ENCODE data around the gene PAX5. TPM values are rescaled to one million over a fixed set of nuclear protein-coding genes. Genes with fewer than 3 reads are reported as not detected.

PAX5 gene
- total RNA-seq, 1 experiment from 2014 or later = not detected

DNA sequence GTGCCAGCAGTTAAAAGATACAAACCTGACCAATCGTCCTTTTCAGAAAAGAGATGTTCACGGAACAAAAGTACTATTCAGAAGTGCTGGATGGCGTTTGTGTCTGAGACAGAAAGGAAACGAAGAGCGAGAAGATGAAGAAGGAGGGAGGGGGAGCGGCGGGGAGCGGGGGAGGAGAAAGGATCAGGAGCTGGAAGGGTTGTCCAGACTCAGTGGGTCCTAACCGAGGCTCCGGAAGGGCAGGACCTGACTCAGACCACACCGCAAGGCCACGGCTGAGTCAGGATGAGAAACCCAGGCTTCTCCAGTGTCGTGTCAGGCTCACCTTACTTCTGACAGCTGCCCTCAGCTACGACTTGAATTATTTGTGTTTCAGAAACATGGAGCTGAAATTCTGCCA lies 46.2 kb downstream of the PAX5 start:
- DNase-seq (ENCODE audit: low read depth) = peak; percentile 43

- no peak for DNase-seq (ENCODE audit: low read depth)
Observed at GRCh38 chr9:36987409-36987808, 46.7 kb downstream of the PAX5 start.

DNA sequence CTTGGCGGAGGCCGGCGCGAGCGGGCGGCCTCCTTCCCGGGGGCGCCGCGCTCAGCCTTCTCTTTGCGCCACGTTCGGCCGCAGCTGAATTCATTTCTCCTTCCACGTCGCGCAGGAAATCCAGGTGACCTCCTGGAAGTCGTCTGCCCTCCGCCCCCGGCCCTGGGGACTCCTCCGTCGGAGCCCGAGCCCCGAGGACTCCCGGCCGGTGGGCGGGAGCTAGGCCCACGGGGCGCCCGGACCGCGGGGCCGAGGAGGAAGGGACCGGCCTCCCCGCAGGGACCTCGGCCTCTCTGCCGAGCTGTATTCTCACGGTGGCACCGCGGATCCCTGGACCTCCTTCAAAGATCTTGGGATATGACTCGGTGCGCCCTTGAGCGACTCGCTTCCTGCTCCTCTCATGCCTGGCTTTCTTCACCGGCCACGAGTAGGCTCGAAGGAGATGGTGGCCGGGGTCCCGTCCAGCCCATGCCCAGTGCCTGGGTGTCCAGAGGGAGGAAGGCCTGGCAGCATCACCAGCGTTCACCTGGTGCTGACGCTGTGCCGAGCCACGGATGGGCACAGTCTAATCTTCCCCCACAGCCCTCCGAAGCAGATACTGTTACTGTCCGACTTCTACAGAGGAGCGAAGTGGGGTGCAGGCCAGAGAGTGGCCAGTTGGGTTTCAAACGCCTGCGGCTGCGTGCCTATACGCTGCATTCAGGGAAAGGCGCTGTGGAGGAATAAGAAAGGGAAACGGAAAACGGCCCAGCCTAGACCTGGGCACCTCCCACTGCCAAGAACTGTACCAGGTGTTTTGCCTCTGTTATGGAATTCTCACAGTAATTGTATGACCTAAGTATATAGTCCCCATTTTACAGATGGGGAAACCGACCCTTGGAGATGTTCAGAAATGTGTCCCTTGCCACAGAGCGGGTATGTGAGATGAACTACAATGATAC lies 47.3 kb downstream of the PAX5 start:
- DNase-seq (ENCODE audit: low read depth) = no peak

- no peak for DNase-seq (ENCODE audit: low read depth)
Observed at GRCh38 chr9:36985769-36986467, 48.1 kb downstream of the PAX5 start.

- DNase-seq (ENCODE audit: low read depth) = no peak
Observed at GRCh38 chr9:36985061-36985768, 48.9 kb downstream of the PAX5 start.

- no peak for DNase-seq (ENCODE audit: low read depth)
Observed at GRCh38 chr9:36980148-36980974, 53.7 kb downstream of the PAX5 start.

DNA sequence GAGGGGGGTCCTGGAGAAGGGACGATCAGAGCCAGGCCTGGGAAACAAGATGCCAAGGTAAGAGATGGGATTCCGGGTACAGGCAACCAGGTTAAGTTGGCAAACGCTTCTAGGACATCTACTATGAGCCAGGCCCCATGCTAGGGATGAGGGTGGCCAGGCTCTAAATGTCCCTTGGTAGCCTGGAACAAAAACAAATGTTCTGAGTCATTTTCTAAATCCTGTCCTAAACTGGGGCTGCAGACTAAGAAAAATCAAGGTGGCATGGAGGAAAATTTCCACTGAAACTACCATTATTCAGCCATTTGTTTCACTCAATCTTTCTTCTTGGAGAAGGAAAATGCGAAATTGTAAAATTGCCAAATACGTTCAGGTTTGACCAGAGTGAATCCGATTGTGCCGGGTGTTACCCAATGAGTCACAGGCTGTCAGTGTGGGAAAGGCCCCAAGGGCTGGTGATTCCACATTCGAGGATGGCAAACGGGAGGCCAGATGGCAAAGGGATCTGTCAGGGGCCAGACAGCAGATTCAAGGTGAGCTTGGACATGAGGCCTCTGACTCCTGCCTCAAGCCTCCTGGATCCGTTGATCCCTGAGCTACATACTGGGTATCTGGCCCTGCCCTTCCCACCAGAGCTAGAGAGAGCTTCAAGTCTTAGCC lies 57.6 kb downstream of the PAX5 start:
- DNase-seq (ENCODE audit: low read depth) = peak; percentile 53

DNA sequence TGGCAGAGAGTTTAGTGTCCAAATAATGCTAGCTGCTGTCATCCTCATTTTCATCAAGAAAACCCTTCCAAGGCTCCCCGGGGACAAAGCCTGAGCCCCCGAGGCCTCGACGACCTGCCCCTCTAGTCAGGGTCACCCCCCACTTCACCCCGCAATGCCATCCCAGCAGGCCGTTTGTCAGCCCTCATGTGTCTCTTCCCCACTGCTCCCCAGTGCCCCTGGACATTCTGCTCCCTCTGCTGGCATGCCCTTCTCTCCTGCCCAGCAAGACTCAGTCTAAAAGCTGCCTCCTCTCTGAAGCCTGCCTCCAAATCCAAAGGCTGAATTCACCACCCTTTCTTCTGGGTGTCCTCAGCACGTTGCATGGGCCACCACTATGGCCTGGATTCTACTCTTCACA lies 59.3 kb downstream of the PAX5 start:
- DNase-seq (ENCODE audit: low read depth) = no peak

GRCh38 chr9:36971935-36972488 lies 62.1 kb downstream of the PAX5 start:
- no peak for DNase-seq (ENCODE audit: low read depth)

GRCh38 chr9:36970007-36970888 lies 63.8 kb downstream of the PAX5 start:
- DNase-seq (ENCODE audit: low read depth) = peak; percentile 15

GRCh38 chr9:36969216-36969771 lies 64.8 kb downstream of the PAX5 start:
- no peak for DNase-seq (ENCODE audit: low read depth)

DNA sequence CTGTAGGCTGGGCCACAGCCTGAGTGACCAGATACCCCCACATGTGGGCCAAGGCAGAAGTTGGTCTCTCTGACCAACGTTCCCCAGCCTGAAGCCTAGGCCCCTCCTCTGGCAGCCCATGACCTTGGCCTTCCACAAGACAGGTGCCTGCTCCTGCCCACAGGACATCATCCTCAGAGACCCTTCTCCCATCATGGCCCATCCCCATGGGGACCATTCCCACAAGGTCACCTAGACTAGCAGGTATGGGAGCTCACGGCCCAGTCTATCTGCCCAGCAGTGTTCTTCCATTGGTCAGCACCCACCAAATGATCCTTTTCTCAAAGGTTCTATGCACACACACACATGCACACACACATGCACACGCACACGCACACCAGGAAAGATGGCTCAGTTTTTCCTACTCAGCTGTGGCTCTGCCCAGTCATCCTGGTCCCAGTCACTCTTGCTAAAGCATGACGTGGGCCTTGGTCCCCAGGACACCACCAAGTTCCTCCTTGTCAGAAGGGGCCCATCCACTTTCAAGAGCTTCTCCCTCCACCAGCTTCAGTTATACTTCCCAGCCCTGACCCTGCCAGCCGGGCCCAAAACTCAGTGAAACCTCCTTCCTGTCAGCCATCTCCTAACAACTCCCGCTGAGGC lies 65.4 kb downstream of the PAX5 start:
- DNase-seq (ENCODE audit: low read depth) = no peak

- DNase-seq (ENCODE audit: low read depth) = no peak
Observed at GRCh38 chr9:36967997-36968396, 66.1 kb downstream of the PAX5 start.

- no peak for DNase-seq (ENCODE audit: low read depth)
Observed at GRCh38 chr9:36966371-36967097, 67.5 kb downstream of the PAX5 start.

GRCh38 chr9:36964791-36965190 lies 69.3 kb downstream of the PAX5 start:
- DNase-seq (ENCODE audit: low read depth) = no peak

DNA sequence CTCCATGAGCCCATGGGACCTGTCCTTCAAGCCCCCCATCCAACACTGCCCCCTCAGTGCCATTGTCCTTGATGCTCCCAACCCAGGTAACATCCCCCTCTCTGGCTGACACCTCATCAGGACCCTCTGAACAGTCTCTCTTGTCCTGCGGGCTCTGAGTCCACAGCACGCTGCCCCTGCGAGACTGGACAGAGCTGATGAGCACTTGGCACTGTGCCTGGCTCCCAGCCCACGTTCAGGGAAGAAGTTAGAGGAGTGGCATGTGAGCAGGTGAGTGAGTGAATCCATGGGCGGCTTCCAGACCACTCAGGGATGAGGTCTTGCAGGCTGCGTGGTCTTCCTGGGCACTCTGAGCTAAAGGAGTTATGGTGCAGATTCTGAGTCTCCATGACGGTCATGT lies 70.7 kb downstream of the PAX5 start:
- DNase-seq (ENCODE audit: low read depth) = no peak

DNA sequence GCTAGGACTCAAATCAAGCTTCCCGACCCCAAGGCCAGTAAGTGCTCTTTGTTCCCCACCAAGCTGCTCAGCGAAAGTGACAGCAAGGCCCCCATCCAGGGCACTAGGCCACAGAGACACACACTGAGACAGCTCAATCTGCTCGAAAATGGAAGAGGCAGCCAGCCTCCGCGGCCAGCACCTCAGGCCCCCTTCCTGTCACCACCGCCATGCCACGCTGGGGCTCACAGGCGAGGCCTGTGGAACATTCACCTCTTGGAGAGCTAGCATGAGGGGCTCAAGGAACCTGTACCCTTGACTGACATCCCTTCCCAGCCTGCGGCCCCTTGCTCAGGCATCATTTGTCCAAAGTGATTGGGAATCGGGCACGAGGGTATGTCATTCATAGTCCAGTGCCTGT lies 71.4 kb downstream of the PAX5 start:
- DNase-seq (ENCODE audit: low read depth) = no peak
